ENCODE data around the gene CERK. TPM values are rescaled to one million over a fixed set of nuclear protein-coding genes. Genes with fewer than 3 reads are reported as not detected.

Gene CERK
- total and polyA plus RNA-seq, 8 donors = 25.0 to 44.0 (median 40.4) TPM

- no peak for TF ChIP-seq CTCF (IDR thresholded peaks at IDR 0.05)
- Histone ChIP-seq H3K4me3 (no peak overlapping the region), H3K36me3 (no peaks in the 10 kb centered on the region), H3K27ac (no peak overlapping the region), H3K4me1 (peaks cover 3 to 19% of the 10 kb centered on the region in 2 donors), H3K9me3 (no peaks in the 10 kb centered on the region), H3K27me3 (no peaks in the 10 kb centered on the region)
- intact Hi-C loops (cut with DNase I) = no loop called here
- ATAC-seq (no peak), DNase-seq (peak in 1 of 4 donors; percentile 17)
Observed at GRCh38 chr22:46744581-46744980, 6.5 kb upstream of the CERK start.

GRCh38 chr22:46742576-46743221 is 4.6 kb upstream of the CERK start:
- Histone ChIP-seq H3K4me1 (peaks cover 8 to 16% of the 10 kb centered on the region in 2 donors), H3K4me3 (no peak overlapping the region), H3K27ac (no peak overlapping the region), H3K27me3 (no peaks in the 10 kb centered on the region), H3K9me3 (no peaks in the 10 kb centered on the region), H3K36me3 (no peaks in the 10 kb centered on the region)
- DNase-seq = peak in 2 of 4 donors; percentile 40 to 45
- no peak for TF ChIP-seq CTCF (IDR thresholded peaks at IDR 0.05)
- intact Hi-C loops (cut with DNase I) = no loop called here
- ATAC-seq = peak; percentile 68

DNA sequence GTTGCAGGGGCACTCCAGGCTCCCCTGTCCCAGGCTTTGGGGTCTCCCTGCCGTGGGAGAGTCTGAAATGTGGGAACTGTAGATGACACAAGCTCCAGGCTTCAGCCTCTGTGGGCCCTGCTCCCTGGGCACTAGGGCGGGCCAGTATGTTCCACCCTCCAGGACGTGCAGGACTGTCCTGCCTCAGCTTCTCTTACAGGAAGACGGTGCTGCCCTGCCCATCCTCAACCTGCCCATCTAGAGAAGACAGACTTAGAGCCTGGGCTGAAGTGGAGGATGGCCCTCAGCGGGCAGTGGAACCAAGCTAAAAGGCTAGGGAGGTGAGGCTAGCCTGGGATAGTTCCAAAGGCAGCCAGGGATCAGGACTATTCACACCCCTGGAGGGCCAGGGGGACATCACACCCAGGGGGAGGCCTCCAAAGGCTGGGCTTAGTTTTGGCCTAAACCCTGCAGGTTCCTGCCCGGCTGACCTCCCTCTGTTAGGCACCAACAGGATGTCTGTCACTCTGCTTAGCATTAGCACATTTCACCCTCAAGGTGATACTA is 4.0 kb upstream of the CERK start:
- Histone ChIP-seq H3K27me3 (no peaks in the 10 kb centered on the region), H3K4me1 (peaks cover 11 to 20% of the 10 kb centered on the region in 2 donors), H3K36me3 (no peaks in the 10 kb centered on the region), H3K4me3 (no peak overlapping the region), H3K27ac (no peak overlapping the region), H3K9me3 (no peaks in the 10 kb centered on the region)
- intact Hi-C loops (cut with DNase I) = no loop called here
- TF ChIP-seq CTCF (IDR thresholded peaks at IDR 0.05) = no peak
- ATAC-seq = no peak
- peak in 1 of 4 donors; percentile 51 for DNase-seq

DNA sequence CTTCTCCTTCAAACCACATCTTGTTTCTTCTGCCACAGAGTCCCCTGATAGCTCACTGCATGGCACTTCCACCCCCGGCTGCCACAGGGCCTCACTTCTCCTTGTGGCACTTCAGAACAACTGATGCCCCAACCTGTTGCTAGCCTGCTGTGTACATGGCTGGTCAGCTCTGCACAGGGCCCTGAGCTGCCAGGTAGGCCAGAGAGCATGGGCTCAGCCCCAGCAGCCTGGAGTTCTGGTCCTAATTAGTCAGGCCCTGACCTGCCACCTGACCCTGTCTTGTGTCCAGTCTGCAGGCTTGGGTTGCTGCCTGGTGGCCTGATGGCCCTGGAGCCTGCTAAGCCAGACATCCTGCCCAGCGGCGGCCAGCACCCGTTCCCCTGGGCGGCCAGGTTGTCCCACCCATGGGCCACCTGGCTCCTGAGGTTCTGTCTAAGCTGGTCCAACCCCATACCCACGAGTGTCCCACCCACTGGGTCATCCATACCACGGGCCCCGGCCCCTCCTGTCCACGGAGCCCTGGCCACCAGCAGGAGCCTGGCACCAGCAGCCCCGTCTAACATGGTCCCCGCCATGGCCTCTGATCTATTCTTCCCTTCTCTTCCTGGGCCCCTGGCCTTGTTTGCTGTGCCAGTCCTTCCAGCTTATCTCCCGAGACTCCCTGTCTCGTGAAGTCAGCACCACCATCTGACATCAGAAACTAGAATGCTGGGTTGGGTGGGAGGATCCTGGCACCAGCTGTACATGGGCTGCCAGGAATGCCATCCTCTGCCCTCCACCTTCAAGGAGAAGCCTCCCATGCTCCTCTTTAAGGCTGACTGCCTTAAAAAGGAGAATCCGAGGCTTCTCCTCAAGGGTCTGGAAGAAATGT is 3.1 kb upstream of the CERK start:
- Histone ChIP-seq H3K27ac (no peak overlapping the region), H3K4me3 (no peak overlapping the region), H3K4me1 (peaks cover 20 to 29% of the 10 kb centered on the region in 2 donors), H3K27me3 (no peaks in the 10 kb centered on the region), H3K9me3 (no peaks in the 10 kb centered on the region), H3K36me3 (no peaks in the 10 kb centered on the region)
- DNase-seq (peak in 1 of 4 donors; percentile 66), ATAC-seq (no peak)
- intact Hi-C loops (cut with DNase I) = no loop called here
- TF ChIP-seq CTCF (IDR thresholded peaks at IDR 0.05) = no peak
